ENCODE data around the gene PLPP1.
A peak's percentile ranks its signal among the peaks of the same experiment; 100 is the strongest.

The PLPP1 gene

DNA sequence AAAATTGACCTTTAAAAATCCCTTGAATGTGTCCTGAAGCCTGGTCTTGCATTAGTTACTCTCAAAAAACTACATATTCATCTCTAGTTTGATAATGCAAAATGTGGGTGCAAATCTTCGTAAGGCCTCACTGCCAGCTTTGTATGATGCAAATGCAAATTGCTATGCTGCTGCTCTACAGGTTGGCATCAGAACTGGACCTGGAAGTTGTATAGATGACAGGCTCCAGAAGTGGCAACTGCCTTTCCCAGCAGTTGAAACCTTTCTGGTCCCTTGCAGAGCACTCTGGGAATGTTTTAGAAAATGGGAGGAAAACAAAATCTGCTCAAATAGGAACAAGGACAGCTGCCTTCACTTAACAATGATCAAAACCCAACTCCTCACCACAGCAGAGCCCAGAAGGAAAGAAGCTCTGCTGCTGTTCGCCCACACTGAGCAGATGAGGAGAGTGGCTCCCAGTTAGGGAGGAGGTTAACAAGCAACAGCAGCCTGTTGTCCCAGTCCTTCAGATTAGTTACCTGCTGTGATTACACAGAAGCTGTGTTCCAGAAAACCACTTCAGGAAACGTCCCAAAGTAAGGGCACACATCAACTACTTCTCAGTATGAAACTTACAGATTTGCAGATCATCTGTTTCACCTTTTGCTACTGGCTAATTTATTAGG lies 93.5 kb downstream of the PLPP1 start:
- DNase-seq, result no peak

GRCh38 chr5:55440188-55440646 lies 94.5 kb downstream of the PLPP1 start:
- peak; percentile 10 to 49 for DNase-seq

GRCh38 chr5:55438998-55439397 lies 95.8 kb downstream of the PLPP1 start:
- no peak for DNase-seq

GRCh38 chr5:55437859-55438206 lies 96.9 kb downstream of the PLPP1 start:
- no peak for DNase-seq

- no peak for DNase-seq
Measured at GRCh38 chr5:55437452-55437851, 97.3 kb downstream of the PLPP1 start.

DNA sequence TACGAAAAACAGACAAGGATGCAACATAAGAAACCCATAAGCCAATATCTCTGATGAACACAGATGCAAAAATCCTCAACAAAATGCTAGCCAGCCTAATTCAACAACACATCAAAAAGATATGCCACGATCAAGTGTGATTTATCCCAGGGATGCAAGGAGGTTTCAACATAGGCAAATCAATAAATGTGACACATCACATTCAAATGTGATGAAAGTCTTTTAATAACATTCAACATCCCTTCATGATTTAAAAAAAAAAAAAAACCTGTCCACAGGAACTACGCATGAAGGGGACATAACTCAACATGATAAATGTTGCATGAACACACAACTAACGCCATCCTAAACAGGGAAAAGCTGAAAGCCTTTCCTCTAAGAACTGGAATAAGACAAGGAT lies 102.2 kb downstream of the PLPP1 start:
- no peak for DNase-seq

DNA sequence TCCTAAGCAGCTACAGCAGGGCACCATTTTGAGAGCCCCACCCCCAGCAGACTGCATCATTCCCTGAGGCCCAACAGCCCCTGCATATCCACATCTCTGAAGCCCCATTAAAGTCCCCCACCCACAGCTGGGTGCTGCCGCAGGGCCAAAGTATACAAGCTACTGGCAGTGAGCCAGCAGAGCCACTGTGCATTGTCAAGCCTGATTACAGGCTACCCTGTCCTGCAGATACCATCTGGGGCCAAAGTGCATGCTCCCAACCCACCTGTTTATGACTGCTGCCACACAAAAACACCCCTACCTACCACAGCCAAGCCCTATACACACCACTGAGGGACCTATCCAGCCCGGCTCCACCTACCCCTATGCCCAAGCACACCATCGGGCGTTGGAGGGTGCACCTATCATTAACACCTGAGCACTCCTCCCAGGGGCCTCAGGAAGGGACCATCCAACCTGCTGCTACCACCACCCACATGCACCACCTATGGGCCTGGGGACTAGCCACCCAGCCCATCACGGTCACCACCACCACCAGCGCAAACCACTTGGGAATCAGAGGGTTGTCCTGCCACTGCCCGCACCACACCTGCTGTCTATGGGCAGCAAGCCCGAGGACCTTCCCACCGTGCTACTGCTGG lies 105.0 kb downstream of the PLPP1 start:
- no peak for DNase-seq

GRCh38 chr5:55429221-55429612 lies 105.5 kb downstream of the PLPP1 start:
- no peak for DNase-seq

DNA sequence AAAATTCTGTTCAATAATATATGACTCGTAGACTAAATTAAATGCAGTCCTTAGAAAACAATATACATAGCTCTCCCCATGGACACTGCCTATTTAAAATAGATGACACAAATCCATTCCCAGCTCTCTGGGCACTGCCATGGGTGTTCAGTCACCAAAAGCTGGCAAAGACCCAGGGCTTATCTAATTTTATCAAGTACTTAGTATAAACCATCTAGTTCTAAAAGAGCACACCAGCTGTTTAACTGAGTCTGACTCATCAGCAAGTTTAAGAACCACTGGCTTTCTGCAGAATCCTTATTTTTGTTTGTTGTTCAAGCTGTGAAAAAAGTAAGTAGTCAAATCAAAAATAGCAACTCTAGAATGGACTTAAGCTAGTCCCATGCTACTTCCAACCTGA lies 107.6 kb downstream of the PLPP1 start:
- no peak for DNase-seq

- DNase-seq, result no peak
Measured at GRCh38 chr5:55426455-55426854, 108.3 kb downstream of the PLPP1 start.

DNA sequence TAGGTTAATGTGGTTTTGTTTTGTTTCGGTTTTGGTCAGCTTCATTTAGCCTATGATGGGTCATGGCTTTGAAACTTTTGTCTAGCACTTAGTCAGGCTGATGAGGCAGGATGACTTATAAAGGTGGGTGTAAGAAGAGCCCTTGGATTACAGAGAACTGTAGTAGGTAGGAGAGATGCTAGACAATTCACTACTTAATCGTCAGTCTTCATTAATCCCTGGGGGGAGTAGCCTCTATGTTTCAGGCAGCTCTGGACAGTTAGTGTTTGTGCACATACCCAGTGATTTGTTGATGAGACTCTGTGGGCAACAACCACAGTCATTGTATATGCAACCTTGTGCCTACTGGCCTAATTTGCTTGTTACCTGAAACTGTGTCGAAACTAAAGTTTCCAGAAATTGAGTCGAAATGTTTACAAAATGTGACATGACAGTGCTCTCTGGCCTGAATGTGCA lies 113.7 kb downstream of the PLPP1 start:
- DNase-seq, result no peak

- DNase-seq, result no peak
Measured at GRCh38 chr5:55418994-55419968, 115.5 kb downstream of the PLPP1 start.

- DNase-seq, result no peak
Measured at GRCh38 chr5:55416306-55416705, 118.5 kb downstream of the PLPP1 start.

- DNase-seq, result no peak
Measured at GRCh38 chr5:55415071-55415470, 119.7 kb downstream of the PLPP1 start.

DNA sequence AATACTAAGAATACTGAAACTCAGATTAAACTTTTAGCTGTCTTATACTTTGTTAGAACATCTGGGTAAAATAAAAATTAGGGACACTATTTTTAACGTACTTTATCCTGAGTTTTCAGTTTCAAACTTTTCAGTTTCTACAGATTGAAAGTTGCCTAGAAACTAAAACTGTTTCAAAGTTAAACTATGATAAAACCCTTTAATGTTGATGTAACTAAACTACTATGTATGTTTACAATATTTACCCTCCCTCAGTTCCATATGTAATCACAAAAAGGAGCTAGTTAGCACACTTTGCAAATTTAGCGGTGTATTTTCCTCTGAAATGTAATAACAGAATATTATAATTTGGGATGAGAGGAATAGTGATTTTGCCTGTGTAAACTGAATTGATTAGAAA lies 121.1 kb downstream of the PLPP1 start:
- DNase-seq, result no peak

DNA sequence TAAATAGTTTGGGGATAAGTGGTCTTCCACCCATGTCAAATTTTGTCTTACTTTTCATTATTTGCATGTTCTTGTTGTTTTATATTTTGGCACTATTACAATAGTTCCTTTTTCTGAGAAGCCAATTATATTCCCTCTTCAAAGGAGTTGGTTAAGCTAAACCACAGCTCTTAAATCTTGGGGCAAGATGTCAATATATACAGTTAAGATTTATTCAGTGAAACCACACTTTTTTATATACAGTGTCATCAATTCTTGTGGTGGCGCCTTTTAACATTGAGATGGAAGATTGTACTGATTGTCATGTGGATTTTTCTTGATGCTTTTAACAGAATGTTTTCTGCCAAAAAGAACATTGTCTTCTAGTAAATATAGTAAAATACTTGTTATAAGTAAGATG lies 122.9 kb downstream of the PLPP1 start:
- DNase-seq, result no peak

DNA sequence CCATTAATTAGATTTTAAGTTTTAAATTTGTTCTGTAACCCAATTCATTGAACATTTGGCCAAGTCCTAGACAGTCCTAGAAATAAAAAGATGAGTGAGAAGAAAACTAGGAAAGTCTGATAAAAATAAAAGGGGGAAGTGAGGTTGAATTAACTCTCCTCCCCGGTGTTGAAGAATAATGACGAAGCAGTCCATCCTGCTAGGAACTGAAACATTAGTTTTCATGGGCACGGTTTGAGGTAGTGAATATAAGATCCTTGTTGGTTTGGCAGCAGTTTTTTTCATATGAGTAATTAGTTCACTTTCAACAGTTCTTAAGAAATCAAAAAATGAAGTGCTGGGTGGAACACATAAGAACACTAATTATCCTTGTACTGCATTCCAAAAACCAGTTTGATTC lies 123.9 kb downstream of the PLPP1 start:
- DNase-seq, result no peak

GRCh38 chr5:55409775-55410174 lies 125.0 kb downstream of the PLPP1 start:
- DNase-seq, result no peak

GRCh38 chr5:55407984-55408383 lies 126.8 kb downstream of the PLPP1 start:
- no peak for DNase-seq

GRCh38 chr5:55407059-55407684 lies 127.6 kb downstream of the PLPP1 start:
- DNase-seq, result no peak

GRCh38 chr5:55406292-55406691 lies 128.5 kb downstream of the PLPP1 start:
- DNase-seq, result no peak

GRCh38 chr5:55402199-55402598 lies 132.6 kb downstream of the PLPP1 start:
- DNase-seq, result no peak

GRCh38 chr5:55393501-55394175 lies 141.1 kb downstream of the PLPP1 start:
- DNase-seq, result no peak
